Neural crest cell (in vitro differentiated cells): ENCODE measurements around the gene GALNT5. TPM values are rescaled to one million over a fixed set of nuclear protein-coding genes. Genes with fewer than 3 reads are reported as not detected.

Experiments
- DNase-seq: peaks from one replicate; pipeline ENCODE4 v3.0.0; 2021; ENCODE audit warnings: low read depth, mixed read lengths, low spot score
- H3K27ac Mint-ChIP-seq: one replicate; pipeline ENCODE4 v1.8.0; 2021; ENCODE audit warnings: mild to moderate bottlenecking, mixed read lengths; ENCODE audit not compliant: unreplicated experiment
- H3K27me3 Mint-ChIP-seq: 2 replicates; pipeline ENCODE4 v1.8.0; 2021; ENCODE audit warnings: low read depth, mild to moderate bottlenecking, mixed read lengths
- H3K36me3 Mint-ChIP-seq: 2 replicates; pipeline ENCODE4 v1.8.0; 2021; ENCODE audit warnings: low read depth, mild to moderate bottlenecking, mixed read lengths
- H3K4me1 Mint-ChIP-seq: 2 replicates; pipeline ENCODE4 v1.8.0; 2021; ENCODE audit warnings: mixed read lengths
- H3K4me3 Mint-ChIP-seq: one replicate; pipeline ENCODE4 v1.8.0; 2021; ENCODE audit warnings: mild to moderate bottlenecking, mixed read lengths
- H3K9me3 Mint-ChIP-seq: 2 replicates; pipeline ENCODE4 v1.8.0; 2021; ENCODE audit warnings: mixed read lengths
- total RNA-seq: library from RNA; stranded (reverse); gene quantifications from 2 replicates; pipeline ENCODE4 v1.2.1, GENCODE V29; 2021
- TF ChIP-seq, protein P1 (sequence below): fragments of 200-600 bp; sonication (generic); conservative IDR thresholded peaks from 2 replicates; pipeline ENCODE4 v1.5.0; 2021; ENCODE audit warnings: antibody characterized with exemption, mild to moderate bottlenecking

The GALNT5 gene
- total RNA-seq, 1 donor from 2014 or later: 0.12 TPM

DNA sequence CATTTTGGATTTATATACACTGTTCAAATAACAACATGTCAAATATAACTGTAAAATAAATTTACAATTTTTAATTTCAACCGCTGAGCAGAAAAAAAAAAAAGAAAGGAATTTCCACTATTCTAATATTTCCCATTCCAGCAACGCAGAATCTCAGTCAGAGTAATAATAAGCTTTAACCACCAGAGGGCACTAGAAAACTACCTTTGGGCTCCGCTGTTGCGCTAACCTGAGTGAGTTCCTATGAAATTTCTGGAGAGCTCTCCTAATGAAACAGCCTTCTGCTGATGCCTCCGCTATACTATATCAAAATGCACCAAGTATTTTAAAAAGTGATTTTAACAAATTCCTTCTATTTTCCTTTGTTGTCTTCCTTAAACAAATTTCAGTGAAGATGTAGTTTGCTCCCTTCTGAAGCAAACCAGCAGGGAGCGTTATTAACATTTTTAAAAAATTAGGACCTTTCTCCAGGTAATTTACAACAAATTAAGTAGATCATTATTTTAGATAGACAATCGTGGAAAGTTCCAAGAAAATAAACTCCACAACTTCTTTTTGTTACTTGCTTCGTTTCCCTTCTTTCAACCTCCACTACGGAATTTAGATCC lies 45.1 kb downstream of the GALNT5 start:
- peak; percentile 10 for DNase-seq
- no peaks in the 10 kb centered on the region for H3K36me3 Mint-ChIP-seq
- H3K4me1 Mint-ChIP-seq: no peaks in the 10 kb centered on the region
- no peak overlapping the region for H3K4me3 Mint-ChIP-seq
- H3K27me3 Mint-ChIP-seq: peaks cover 31% of the 10 kb centered on the region
- H3K27ac Mint-ChIP-seq: no peak overlapping the region
- TF ChIP-seq, protein P1, sequence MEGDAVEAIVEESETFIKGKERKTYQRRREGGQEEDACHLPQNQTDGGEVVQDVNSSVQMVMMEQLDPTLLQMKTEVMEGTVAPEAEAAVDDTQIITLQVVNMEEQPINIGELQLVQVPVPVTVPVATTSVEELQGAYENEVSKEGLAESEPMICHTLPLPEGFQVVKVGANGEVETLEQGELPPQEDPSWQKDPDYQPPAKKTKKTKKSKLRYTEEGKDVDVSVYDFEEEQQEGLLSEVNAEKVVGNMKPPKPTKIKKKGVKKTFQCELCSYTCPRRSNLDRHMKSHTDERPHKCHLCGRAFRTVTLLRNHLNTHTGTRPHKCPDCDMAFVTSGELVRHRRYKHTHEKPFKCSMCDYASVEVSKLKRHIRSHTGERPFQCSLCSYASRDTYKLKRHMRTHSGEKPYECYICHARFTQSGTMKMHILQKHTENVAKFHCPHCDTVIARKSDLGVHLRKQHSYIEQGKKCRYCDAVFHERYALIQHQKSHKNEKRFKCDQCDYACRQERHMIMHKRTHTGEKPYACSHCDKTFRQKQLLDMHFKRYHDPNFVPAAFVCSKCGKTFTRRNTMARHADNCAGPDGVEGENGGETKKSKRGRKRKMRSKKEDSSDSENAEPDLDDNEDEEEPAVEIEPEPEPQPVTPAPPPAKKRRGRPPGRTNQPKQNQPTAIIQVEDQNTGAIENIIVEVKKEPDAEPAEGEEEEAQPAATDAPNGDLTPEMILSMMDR: peak; percentile 91
- H3K9me3 Mint-ChIP-seq: no peaks in the 10 kb centered on the region

DNA sequence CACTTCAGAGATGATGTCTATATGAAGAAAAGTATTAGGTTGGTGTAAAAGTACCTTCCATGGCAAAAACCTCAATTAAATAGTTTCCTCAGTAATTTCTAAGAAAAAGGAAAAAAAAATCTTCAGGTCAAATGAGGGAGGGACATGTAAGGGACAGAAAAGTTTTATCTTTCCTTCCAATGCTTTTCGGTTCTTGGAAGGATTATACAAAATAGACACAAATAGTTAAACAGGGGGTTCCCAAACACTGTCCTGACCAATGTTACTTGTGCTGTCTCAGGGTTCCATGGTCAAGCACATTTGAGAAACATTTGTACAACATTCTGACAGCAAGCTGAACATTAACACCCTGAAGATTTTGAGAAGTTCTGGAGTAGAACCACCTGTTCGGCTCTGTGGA lies 46.1 kb downstream of the GALNT5 start:
- H3K9me3 Mint-ChIP-seq: no peaks in the 10 kb centered on the region
- DNase-seq: no peak
- H3K4me1 Mint-ChIP-seq: no peaks in the 10 kb centered on the region

DNA sequence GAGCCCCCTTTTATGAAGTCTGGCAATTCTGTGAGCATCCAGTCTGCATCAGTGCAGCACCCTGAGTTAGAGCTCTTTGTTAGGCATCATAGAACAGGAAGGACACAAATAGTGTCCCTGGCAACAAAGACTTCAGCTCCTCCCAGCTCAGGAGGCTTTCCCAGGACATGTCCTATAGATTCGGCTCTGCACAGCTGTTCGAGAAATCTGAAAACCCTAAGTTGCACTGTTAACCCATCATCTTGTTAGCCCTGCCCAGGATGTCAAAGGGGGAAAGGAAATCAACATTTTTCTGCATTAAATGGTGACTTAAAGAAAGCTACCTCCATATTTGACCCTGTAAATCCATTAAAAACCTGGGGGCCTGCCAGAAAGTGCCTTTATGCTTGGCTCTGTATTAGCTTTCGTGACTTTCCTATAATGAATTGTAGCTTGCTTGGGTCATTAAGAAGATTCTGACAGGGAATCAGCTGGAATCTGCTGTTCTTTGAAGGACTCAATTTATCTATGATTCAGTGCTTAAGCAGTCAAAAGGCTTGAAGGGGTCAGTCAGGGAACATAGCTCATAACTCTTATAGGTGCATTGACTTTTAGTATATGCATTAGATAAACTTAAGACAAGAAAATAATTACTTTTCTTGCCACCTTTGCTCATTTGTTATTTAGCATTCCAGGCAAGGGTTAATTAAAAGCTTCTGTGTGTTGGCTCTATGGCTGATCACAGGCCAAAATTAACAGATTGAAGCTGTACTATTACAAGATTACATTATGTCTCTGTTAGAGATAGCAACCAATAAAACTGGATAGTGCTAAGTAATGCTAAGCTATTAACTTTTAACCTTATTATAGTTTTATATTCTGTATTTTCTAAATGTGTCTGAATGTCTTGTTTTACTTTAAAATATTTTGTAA lies 47.6 kb downstream of the GALNT5 start:
- TF ChIP-seq, protein P1: no peak
- Mint-ChIP-seq H3K4me1 (no peaks in the 10 kb centered on the region), H3K27ac (no peak overlapping the region), H3K4me3 (no peak overlapping the region), H3K9me3 (no peaks in the 10 kb centered on the region), H3K36me3 (no peaks in the 10 kb centered on the region), H3K27me3 (peaks cover 34% of the 10 kb centered on the region)
- no peak for DNase-seq

More for the DNA sequence above, 46.1 kb downstream of the GALNT5 start:
- peaks cover 31% of the 10 kb centered on the region for H3K27me3 Mint-ChIP-seq
- TF ChIP-seq, protein P1: no peak
- H3K4me3 Mint-ChIP-seq: no peak overlapping the region
- H3K36me3 Mint-ChIP-seq: no peaks in the 10 kb centered on the region
- no peak overlapping the region for H3K27ac Mint-ChIP-seq

DNA sequence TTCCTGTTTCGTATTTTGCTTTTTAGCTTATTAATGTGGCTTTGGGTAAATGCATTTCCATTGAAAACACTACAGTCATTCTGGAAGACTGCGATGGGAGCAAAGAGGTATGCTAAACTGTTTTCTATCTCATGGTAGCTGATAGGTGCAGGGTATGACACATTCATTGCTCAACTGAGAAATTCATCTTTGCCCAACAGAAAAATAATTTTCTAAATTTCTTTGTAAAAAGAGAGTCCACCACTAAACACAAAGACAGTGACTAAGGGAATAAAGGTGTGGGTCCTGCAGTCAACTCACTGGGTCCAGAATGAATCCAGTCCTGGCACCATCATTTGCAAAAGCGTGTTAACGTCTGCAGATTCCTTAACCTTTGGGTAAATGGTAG lies 48.2 kb downstream of the GALNT5 start:
- Mint-ChIP-seq H3K27ac (no peak overlapping the region), H3K4me3 (no peak overlapping the region), H3K36me3 (no peaks in the 10 kb centered on the region), H3K9me3 (no peaks in the 10 kb centered on the region), H3K4me1 (no peaks in the 10 kb centered on the region), H3K27me3 (peaks cover 30% of the 10 kb centered on the region)
- no peak for DNase-seq
- TF ChIP-seq, protein P1: no peak

DNA sequence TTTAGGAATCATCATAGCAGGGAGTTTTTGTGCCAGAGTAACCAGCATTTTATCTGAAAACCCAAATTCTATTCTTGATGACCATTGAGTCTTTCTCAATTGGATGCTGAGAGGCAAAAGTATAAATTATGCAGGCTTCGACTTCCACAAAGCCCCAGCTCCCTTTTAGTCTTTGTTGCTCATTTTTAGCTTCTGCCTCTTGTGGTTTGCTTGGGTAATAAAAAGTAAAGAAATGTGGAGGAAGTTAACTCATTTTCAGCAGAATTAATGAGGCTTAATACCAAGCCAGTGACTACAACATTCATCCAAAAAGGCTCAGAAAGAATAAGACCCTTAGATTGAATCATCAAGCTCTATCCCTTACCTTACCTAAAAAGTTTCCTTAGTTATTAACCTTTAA lies 49.5 kb downstream of the GALNT5 start:
- Mint-ChIP-seq H3K4me1 (no peaks in the 10 kb centered on the region), H3K4me3 (no peak overlapping the region), H3K27ac (no peak overlapping the region), H3K27me3 (peaks cover 24% of the 10 kb centered on the region), H3K9me3 (no peaks in the 10 kb centered on the region), H3K36me3 (no peaks in the 10 kb centered on the region)
- DNase-seq: no peak
- TF ChIP-seq, protein P1: peak; percentile 34
